PC-3 (cell line): ENCODE results near the gene RRAS2. TPM values are rescaled to one million over a fixed set of nuclear protein-coding genes. Genes with fewer than 3 reads are reported as not detected.
"Not testable (repeated sequence)": the region's sequence is repeated elsewhere in the genome, so short reads cannot be mapped to it uniquely, and the experiment has no call there.

Experiments used
- ATAC-seq: fragments of 200-7000 bp; cut with Tn5 transposase; 2 replicates; pipeline ENCODE4 v1.9.1; 2020; ENCODE audit warnings: mild to moderate bottlenecking, moderate library complexity
- Bru-seq: library from RNA; stranded (reverse); fragments of 400-500 nt; gene quantifications from one replicate; lab custom pipeline; 2021; lab: Mats Ljungman, UMichigan
- BruChase-seq, 2 experiments: library from RNA; stranded (reverse); fragments of 400-500 nt; gene quantifications; one replicate each; lab custom pipeline; 2021; lab: Mats Ljungman, UMichigan
- BruUV-seq: library from RNA; stranded (reverse); fragments of 400-500 nt; replicated peaks from 2 replicates; lab custom pipeline; 2021; lab: Mats Ljungman, UMichigan
- CTCF ChIA-PET: fragments of 300-600 bp; sonication (Branson Sonifier 250); formaldehyde crosslinking; loops from one replicate; lab custom pipeline; 2022; ENCODE audit warnings: antibody characterized with exemption; lab: Charles Lee
- POLR2A ChIA-PET: fragments of 300-600 bp; sonication (Branson Sonifier 250); formaldehyde crosslinking; loops from one replicate; lab custom pipeline; 2022; ENCODE audit warnings: antibody characterized with exemption; ENCODE audit not compliant: unreplicated experiment; lab: Charles Lee
- DNase-seq: peaks from one replicate; pipeline ENCODE4 v3.0.0-alpha.2; 2015
- H2AFZ ChIP-seq: fragments of 300-600 bp; sonication (generic); 2 replicates; pipeline ENCODE4 v1.6.0; 2016; ENCODE audit warnings: antibody characterized with exemption, low read length
- H3F3A ChIP-seq: fragments of 300-600 bp; sonication (generic); one replicate; pipeline ENCODE4 v1.6.0; 2017; ENCODE audit warnings: antibody characterized with exemption, low read length, control low read depth, mild to moderate bottlenecking; ENCODE audit not compliant: unreplicated experiment
- H3K27ac ChIP-seq: fragments of 300-600 bp; sonication (generic); 2 replicates; pipeline ENCODE4 v1.5.1; 2016; ENCODE audit warnings: mild to moderate bottlenecking, low read length
- H3K27me3 ChIP-seq: fragments of 300-600 bp; sonication (generic); 2 replicates; pipeline ENCODE4 v1.6.1; 2016; ENCODE audit warnings: low read length, mixed read lengths
- H3K36me3 ChIP-seq: fragments of 300-600 bp; sonication (generic); 2 replicates; pipeline ENCODE4 v1.6.1; 2016; ENCODE audit warnings: low read depth, mixed run types, low read length, mixed read lengths
- H3K4me1 ChIP-seq: fragments of 300-600 bp; sonication (generic); 2 replicates; pipeline ENCODE4 v1.5.1; 2016; ENCODE audit warnings: low read length; ENCODE audit not compliant: insufficient read depth
- H3K4me2 ChIP-seq: fragments of 300-600 bp; sonication (generic); 2 replicates; pipeline ENCODE4 v1.6.0; 2016; ENCODE audit warnings: low read length
- H3K4me3 ChIP-seq: fragments of 300-600 bp; sonication (generic); 2 replicates; pipeline ENCODE4 v1.5.1; 2016; ENCODE audit warnings: mild to moderate bottlenecking, low read length, mixed read lengths
- H3K79me2 ChIP-seq: fragments of 300-600 bp; sonication (generic); 2 replicates; pipeline ENCODE4 v1.6.1; 2017; ENCODE audit warnings: low read length, mixed read lengths
- H3K9ac ChIP-seq: fragments of 300-600 bp; sonication (generic); 2 replicates; pipeline ENCODE4 v1.6.0; 2016; ENCODE audit warnings: mild to moderate bottlenecking, low read length
- H3K9me2 ChIP-seq: fragments of 300-600 bp; sonication (generic); replicated peaks from 2 replicates; pipeline ENCODE4 v1.6.1; 2016; ENCODE audit warnings: mixed run types, low read length, mixed read lengths
- H3K9me3 ChIP-seq: fragments of 300-600 bp; sonication (generic); 2 replicates; pipeline ENCODE4 v1.6.1; 2016; ENCODE audit warnings: low read length, mixed read lengths
- H4K20me1 ChIP-seq: fragments of 300-600 bp; sonication (generic); 2 replicates; pipeline ENCODE4 v1.6.1; 2016; ENCODE audit warnings: low read length, mixed read lengths
- CTCF ChIP-seq: fragments of 300-600 bp; sonication (generic); conservative IDR thresholded peaks from 2 replicates; pipeline ENCODE4 v1.5.1; 2017; ENCODE audit warnings: antibody characterized with exemption, low read depth, mild to moderate bottlenecking, low read length
- EZH2 ChIP-seq: fragments of 300-600 bp; sonication (generic); IDR thresholded peaks from one replicate; pipeline ENCODE4 v1.6.1; 2017; ENCODE audit warnings: antibody characterized with exemption, mild to moderate bottlenecking, low read length; ENCODE audit not compliant: unreplicated experiment
- EZH2phosphoT487 ChIP-seq: fragments of 300-600 bp; sonication (generic); IDR thresholded peaks from 2 replicates; pipeline ENCODE4 v1.6.1; 2018; ENCODE audit warnings: mild to moderate bottlenecking, antibody characterized with exemption, low read length, borderline replicate concordance
- intact Hi-C: fragments of 100-400 bp; cut with micrococcal nuclease; formaldehyde crosslinking; loops from 2 replicates; pipeline ENCODE4 v1.9.0; 2023
- long read RNA-seq: library from polyadenylated mRNA; unstranded; transcript quantifications from one replicate; pipeline ENCODE4 v2.0.0, GENCODE V29; 2021; ENCODE audit not compliant: unreplicated experiment
- total RNA-seq: library from RNA; depleted of rRNA; stranded (reverse); fragments of >200 nt; gene quantifications from 2 replicates; pipeline ENCODE4 v1.2.3, GENCODE V29; 2014; rRNA removed

RRAS2 gene
- total RNA-seq (58.6 and 59.7 TPM in 2 replicates), Bru-seq, nascent RNA (percentile 83 among the genes with signal in this experiment), BruChase-seq, experiment 1, labeled RNA remaining after a 6-hour chase (percentile 82 among the genes with signal in this experiment), BruChase-seq, experiment 2, labeled RNA remaining after a 2-hour chase (percentile 82 among the genes with signal in this experiment)
- long read RNA-seq, transcript RRAS2-201 (6 exons, 1,516 nt), result major isoform, 58 of 73 reads
- long read RNA-seq, partial matches to known transcripts, result 1 of 73 reads
- long read RNA-seq, other reads (novel, unspliced or antisense), result 12 of 73 reads

- peak; percentile 84 for ATAC-seq
- Histone ChIP-seq H4K20me1 (peaks cover 17% of the 10 kb centered on the region), H2AFZ (peak within 1 kb of the TSS; percentile 85), H3K4me2 (peak within 1 kb of the TSS; percentile 94), H3K4me1 (peaks cover 23% of the 10 kb centered on the region), H3K9me3 (no peaks in the 10 kb centered on the region), H3K79me2 (peaks cover 45% of the 10 kb centered on the region), H3K9ac (peak within 1 kb of the TSS; percentile 83), H3K4me3 (peak within 1 kb of the TSS; percentile 98), H3K27ac (peak within 1 kb of the TSS; percentile 48), H3F3A (no peaks in the 10 kb centered on the region), H3K9me2 (no peaks in the 10 kb centered on the region), H3K27me3 (no peaks in the 10 kb centered on the region), H3K36me3 (no peaks in the 10 kb centered on the region)
- no peak for TF ChIP-seq EZH2phosphoT487
- TF ChIP-seq CTCF, result no peak
- TF ChIP-seq EZH2, result no peak
- CTCF ChIA-PET, result interaction anchor here (0.6 to 1.2 kb wide), 2 partner anchors 46 to 60 kb away, joined by 3 to 4 read pairs; no protein-coding TSS in a partner anchor
- POLR2A ChIA-PET, result interaction anchor here (0.6 to 1.1 kb wide), 2 partner anchors 41 to 51 kb away, joined by 3 to 5 read pairs; no protein-coding TSS in a partner anchor
- intact Hi-C loops, result loop anchor here (2.0 kb wide), 2 partner anchors 50 to 54 kb away; no protein-coding TSS in a partner anchor
- BruUV-seq, result no TSS peak
- DNase-seq, result peak; percentile 71
These were observed at the start of gene RRAS2 for GRCh38 chr11:14358729-14359439. Gene RRAS2, minus strand, starts transcription at chr11:14359183. Its CDS starts 313 bp downstream, at chr11:14358870.

GRCh38 chr11:14408612-14409011 is 49.6 kb upstream of the RRAS2 start:
- no peak for TF ChIP-seq EZH2phosphoT487
- TF ChIP-seq CTCF, result no peak
- no peak for TF ChIP-seq EZH2
- Histone ChIP-seq H3K4me2 (no peak overlapping the region), H3K4me3 (no peak overlapping the region), H3K9ac (no peak overlapping the region), H3K36me3 (no peaks in the 10 kb centered on the region), H2AFZ (no peak overlapping the region), H3K4me1 (peaks cover 45% of the 10 kb centered on the region), H3K27ac (no peak overlapping the region), H3F3A (no peaks in the 10 kb centered on the region), H4K20me1 (no peaks in the 10 kb centered on the region), H3K9me3 (no peaks in the 10 kb centered on the region), H3K9me2 (no peaks in the 10 kb centered on the region), H3K27me3 (no peaks in the 10 kb centered on the region), H3K79me2 (no peaks in the 10 kb centered on the region)
- intact Hi-C loops, result no loop called here
- CTCF ChIA-PET, result no interaction called here
- BruUV-seq, result no TSS peak
- DNase-seq, result no peak
- no peak for ATAC-seq
- POLR2A ChIA-PET, result no interaction called here

GRCh38 chr11:14406116-14406515 is 47.1 kb upstream of the RRAS2 start:
- peaks cover 21% of the 10 kb centered on the region for H3K4me1 ChIP-seq
- H4K20me1 ChIP-seq, H3F3A ChIP-seq, H3K36me3 ChIP-seq, POLR2A ChIA-PET, H3K9me3 ChIP-seq, intact Hi-C loops, H3K27ac ChIP-seq, H3K79me2 ChIP-seq, H3K9me2 ChIP-seq, H3K4me2 ChIP-seq, H3K4me3 ChIP-seq, H3K9ac ChIP-seq, BruUV-seq, CTCF ChIA-PET, H3K27me3 ChIP-seq, H2AFZ ChIP-seq: not testable (repeated sequence)
- ATAC-seq (peak; percentile 48; the same call in 1 of the 2 replicates), DNase-seq (peak; percentile 45)

- H3K27me3 ChIP-seq, H3K4me3 ChIP-seq, H3F3A ChIP-seq, H2AFZ ChIP-seq, DNase-seq, ATAC-seq, H3K4me1 ChIP-seq, H3K9ac ChIP-seq, BruUV-seq, CTCF ChIA-PET, H4K20me1 ChIP-seq, H3K9me2 ChIP-seq, H3K4me2 ChIP-seq, H3K9me3 ChIP-seq, POLR2A ChIA-PET, H3K36me3 ChIP-seq, H3K79me2 ChIP-seq, H3K27ac ChIP-seq, intact Hi-C loops: not testable (repeated sequence)
These were observed 44.5 kb upstream of the RRAS2 start for GRCh38 chr11:14403528-14403927.
